Neural crest cell (in vitro differentiated cells): Measurements from ENCODE around the gene COPS7A. TPM values are rescaled to one million over a fixed set of nuclear protein-coding genes. Genes with fewer than 3 reads are reported as not detected.
"Not testable (repeated sequence)": the region's sequence is repeated elsewhere in the genome, so short reads cannot be mapped to it uniquely, and the experiment has no call there.

ENCODE experiments used
- DNase-seq: peaks from one replicate; pipeline ENCODE4 v3.0.0; 2021; ENCODE audit warnings: low read depth, mixed read lengths, low spot score
- H3K27ac Mint-ChIP-seq: one replicate; pipeline ENCODE4 v1.8.0; 2021; ENCODE audit warnings: mild to moderate bottlenecking, mixed read lengths; ENCODE audit not compliant: unreplicated experiment
- H3K27me3 Mint-ChIP-seq: 2 replicates; pipeline ENCODE4 v1.8.0; 2021; ENCODE audit warnings: low read depth, mild to moderate bottlenecking, mixed read lengths
- H3K36me3 Mint-ChIP-seq: 2 replicates; pipeline ENCODE4 v1.8.0; 2021; ENCODE audit warnings: low read depth, mild to moderate bottlenecking, mixed read lengths
- H3K4me1 Mint-ChIP-seq: 2 replicates; pipeline ENCODE4 v1.8.0; 2021; ENCODE audit warnings: mixed read lengths
- H3K4me3 Mint-ChIP-seq: one replicate; pipeline ENCODE4 v1.8.0; 2021; ENCODE audit warnings: mild to moderate bottlenecking, mixed read lengths
- H3K9me3 Mint-ChIP-seq: 2 replicates; pipeline ENCODE4 v1.8.0; 2021; ENCODE audit warnings: mixed read lengths
- CTCF ChIP-seq: fragments of 200-600 bp; sonication (generic); conservative IDR thresholded peaks from 2 replicates; pipeline ENCODE4 v1.5.0; 2021; ENCODE audit warnings: antibody characterized with exemption, mild to moderate bottlenecking
- total RNA-seq: library from RNA; stranded (reverse); gene quantifications from 2 replicates; pipeline ENCODE4 v1.2.1, GENCODE V29; 2021

Gene COPS7A
- total RNA-seq, 1 donor from 2014 or later = 37.7 TPM

- Mint-ChIP-seq H3K36me3 (peaks cover 8% of the 10 kb centered on the region), H3K4me1 (peaks cover 10% of the 10 kb centered on the region), H3K27me3 (no peaks in the 10 kb centered on the region), H3K27ac (no peak overlapping the region), H3K9me3 (no peaks in the 10 kb centered on the region), H3K4me3 (no peak overlapping the region)
- TF ChIP-seq CTCF = no peak
- no peak for DNase-seq
Observed at GRCh38 chr12:6729186-6729585, 5.3 kb downstream of the COPS7A start.

- peaks cover 8% of the 10 kb centered on the region for H3K36me3 Mint-ChIP-seq
- H3K4me3 Mint-ChIP-seq = no peak overlapping the region
- H3K9me3 Mint-ChIP-seq = no peaks in the 10 kb centered on the region
- no peak overlapping the region for H3K27ac Mint-ChIP-seq
- H3K27me3 Mint-ChIP-seq = no peaks in the 10 kb centered on the region
- TF ChIP-seq CTCF = no peak
- peaks cover 4% of the 10 kb centered on the region for H3K4me1 Mint-ChIP-seq
- no peak for DNase-seq
Observed at GRCh38 chr12:6730169-6730568, 6.3 kb downstream of the COPS7A start.

- H3K36me3 Mint-ChIP-seq = peaks cover 5% of the 10 kb centered on the region
- H3K27me3 Mint-ChIP-seq = no peaks in the 10 kb centered on the region
- no peak for TF ChIP-seq CTCF
- peaks cover 6% of the 10 kb centered on the region for H3K4me1 Mint-ChIP-seq
- no peak overlapping the region for H3K4me3 Mint-ChIP-seq
- DNase-seq = no peak
- no peak overlapping the region for H3K27ac Mint-ChIP-seq
- H3K9me3 Mint-ChIP-seq = no peaks in the 10 kb centered on the region
Observed at GRCh38 chr12:6734506-6735387, 10.9 kb downstream of the COPS7A start.

- H3K4me3 Mint-ChIP-seq = no peak overlapping the region
- peaks cover 2% of the 10 kb centered on the region for H3K36me3 Mint-ChIP-seq
- no peak overlapping the region for H3K27ac Mint-ChIP-seq
- DNase-seq = peak; percentile 42
- H3K9me3 Mint-ChIP-seq = no peaks in the 10 kb centered on the region
- no peaks in the 10 kb centered on the region for H3K27me3 Mint-ChIP-seq
- peaks cover 6% of the 10 kb centered on the region for H3K4me1 Mint-ChIP-seq
- TF ChIP-seq CTCF = peak; percentile 89
Observed at GRCh38 chr12:6735448-6736191, 11.8 kb downstream of the COPS7A start.

- Mint-ChIP-seq H3K27me3 (no peaks in the 10 kb centered on the region), H3K36me3 (no peaks in the 10 kb centered on the region), H3K4me1 (peaks cover 6% of the 10 kb centered on the region), H3K27ac (no peak overlapping the region), H3K9me3 (no peaks in the 10 kb centered on the region), H3K4me3 (no peak overlapping the region)
- no peak for DNase-seq
- no peak for TF ChIP-seq CTCF
Observed at GRCh38 chr12:6736754-6737153, 12.9 kb downstream of the COPS7A start.

- not testable (repeated sequence) for DNase-seq, H3K9me3 Mint-ChIP-seq, H3K36me3 Mint-ChIP-seq, H3K27me3 Mint-ChIP-seq, H3K4me3 Mint-ChIP-seq, H3K4me1 Mint-ChIP-seq, H3K27ac Mint-ChIP-seq
Observed at GRCh38 chr12:6742080-6742479, 18.2 kb downstream of the COPS7A start.
